GM12891 (cell line): ENCODE measurements around the gene ALK.

Experiments
- DNase-seq: peaks from one replicate; pipeline ENCODE4 v3.0.0; 2011; ENCODE audit warnings: low spot score; ENCODE audit not compliant: insufficient read length
- FAIRE-seq: peaks from 2 replicates; lab custom pipeline; 2011; peaks lifted over from hg19 to GRCh38; lab: Jason Lieb, UNC
- PAX5 ChIP-seq: IDR thresholded peaks from 2 replicates; pipeline ENCODE4 v1.6.1; 2011; ENCODE audit warnings: low read length, moderate library complexity, mild to moderate bottlenecking; ENCODE audit not compliant: insufficient read depth, severe bottlenecking
- POLR2A ChIP-seq: IDR thresholded peaks from 2 replicates; pipeline ENCODE4 v1.6.1; 2011; ENCODE audit warnings: low read depth, low read length, control low read depth
- POLR2AphosphoS5 ChIP-seq: IDR thresholded peaks from 2 replicates; pipeline ENCODE4 v1.6.1; 2011; ENCODE audit warnings: low read depth, low read length, control low read depth
- POU2F2 ChIP-seq: IDR thresholded peaks from 2 replicates; pipeline ENCODE4 v1.6.1; 2011; ENCODE audit warnings: low read depth, mild to moderate bottlenecking, control low read depth, low read length, moderate library complexity
- SPI1 ChIP-seq: IDR thresholded peaks from 2 replicates; pipeline ENCODE4 v1.6.1; 2011; ENCODE audit warnings: low read depth, low read length, control low read depth
- TAF1 ChIP-seq: IDR thresholded peaks from 2 replicates; pipeline ENCODE4 v1.6.1; 2011; ENCODE audit warnings: low read depth, low read length, control low read depth

ALK gene

DNA sequence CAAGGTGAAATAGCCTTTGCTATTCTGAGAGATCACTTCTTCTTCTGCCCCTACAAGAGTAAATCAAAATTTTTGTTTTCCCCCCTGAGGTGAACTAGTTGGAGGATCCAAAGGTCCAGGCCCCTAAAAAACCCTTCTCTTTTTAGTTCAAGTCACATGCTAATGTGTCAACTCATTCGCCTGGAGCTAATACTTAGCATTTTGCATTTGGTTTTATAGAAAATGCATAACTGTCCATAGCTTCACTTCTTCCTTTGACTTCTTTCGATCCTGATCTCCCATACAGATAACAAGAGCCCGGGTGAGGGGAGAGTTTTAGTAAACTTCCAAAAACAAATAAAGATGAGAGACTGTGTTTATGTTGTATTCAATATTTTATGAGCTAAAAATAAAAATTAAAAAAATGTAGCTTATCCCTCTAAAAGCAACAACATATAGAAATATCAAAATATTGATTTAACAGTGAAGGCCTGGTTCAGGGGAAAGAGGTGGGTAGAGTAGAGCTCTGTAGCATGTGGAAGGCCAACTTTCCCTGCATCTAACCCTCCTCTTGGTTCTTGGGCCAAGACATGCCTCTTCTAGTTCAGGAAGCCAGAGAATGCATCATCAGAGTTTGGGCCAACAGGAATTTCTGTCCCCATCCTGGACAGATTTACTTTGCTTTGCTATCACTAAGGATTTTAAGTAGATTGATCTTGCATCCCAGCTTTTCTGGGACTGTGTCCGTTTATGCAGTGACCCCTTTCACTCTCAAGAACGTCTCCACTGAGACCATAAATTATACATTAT lies 333.8 kb downstream of the ALK start:
- FAIRE-seq, result no peak
- TF ChIP-seq POLR2AphosphoS5 (no peak), SPI1 (no peak), TAF1 (no peak), POU2F2 (no peak), PAX5 (no peak), POLR2A (no peak)

DNA sequence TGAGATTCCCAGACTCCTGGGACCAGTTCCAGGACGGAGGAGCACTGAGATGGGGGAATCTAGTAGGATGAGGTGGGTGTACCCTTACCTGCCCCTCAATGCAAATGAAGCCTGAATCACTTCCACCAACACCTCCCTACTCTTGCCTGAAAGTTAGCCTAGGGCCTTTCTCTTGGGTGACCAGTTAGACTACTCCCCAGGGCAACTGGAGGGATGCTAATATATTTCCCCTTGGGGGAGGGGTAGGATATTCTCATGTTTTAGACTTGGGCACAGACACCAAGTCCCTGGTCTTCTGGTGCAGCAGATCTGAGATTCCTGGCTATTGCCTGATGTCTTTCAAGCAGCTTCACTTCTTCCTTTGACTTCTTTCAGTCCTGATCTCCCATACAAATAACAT lies 334.5 kb downstream of the ALK start:
- DNase-seq (no peak), FAIRE-seq (no peak)
- no peak for TF ChIP-seq PAX5
- no peak for TF ChIP-seq SPI1
- no peak for TF ChIP-seq POLR2AphosphoS5
- TF ChIP-seq POLR2A, result no peak
- no peak for TF ChIP-seq TAF1
- TF ChIP-seq POU2F2, result no peak

More for the DNA sequence above, 333.8 kb downstream of the ALK start:
- no peak for DNase-seq

DNA sequence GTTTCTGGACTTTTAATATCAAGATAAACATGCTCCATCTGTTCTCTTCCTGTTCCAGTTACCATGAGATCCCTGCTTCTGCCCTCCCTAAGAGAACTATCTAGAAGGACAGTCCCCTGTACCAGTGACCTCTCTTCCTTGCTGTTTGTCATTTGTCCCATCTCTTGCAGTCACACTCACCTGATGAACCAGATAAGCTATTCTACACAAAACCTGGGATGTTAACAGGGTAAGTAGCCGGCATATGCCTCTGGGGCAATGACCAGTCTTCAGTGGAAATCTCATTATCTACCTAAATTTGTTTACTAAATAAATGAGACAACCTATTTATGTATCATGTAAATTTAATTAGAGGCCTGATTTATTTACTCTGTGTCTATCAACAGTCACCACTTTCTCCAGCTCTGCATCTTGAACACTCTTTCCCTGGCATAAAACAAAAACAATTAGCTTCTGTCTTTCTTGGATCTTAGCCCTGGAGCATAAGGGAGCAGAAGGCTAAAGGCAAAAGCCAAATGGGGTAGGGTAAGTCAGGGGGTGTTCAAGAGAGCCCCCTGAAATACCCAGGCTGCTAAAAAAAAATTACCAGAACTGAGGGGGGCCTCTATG lies 337.7 kb downstream of the ALK start:
- TF ChIP-seq TAF1 (no peak), POLR2A (no peak), PAX5 (no peak), POLR2AphosphoS5 (no peak), POU2F2 (no peak), SPI1 (no peak)
- no peak for DNase-seq
- no peak for FAIRE-seq

DNA sequence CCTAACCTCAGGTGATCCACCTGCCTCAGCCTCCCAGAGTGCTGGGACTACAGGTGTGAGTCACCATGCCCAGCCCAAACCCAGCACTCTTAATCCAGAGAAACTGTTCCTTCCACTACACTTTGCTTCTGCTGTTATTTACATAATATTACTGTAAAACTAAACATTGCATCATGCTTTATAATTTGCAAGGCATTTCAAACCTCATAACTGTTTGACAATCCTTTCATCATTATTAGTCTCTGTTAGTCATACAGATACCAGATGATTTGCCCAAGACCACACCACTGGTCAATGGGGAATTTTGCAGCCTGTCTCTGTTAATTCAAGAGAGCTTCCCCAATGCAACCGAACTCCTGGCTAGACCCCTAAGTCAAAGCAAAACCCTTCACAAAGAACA lies 338.3 kb downstream of the ALK start:
- DNase-seq (no peak), FAIRE-seq (no peak)
- TF ChIP-seq SPI1 (no peak), POLR2AphosphoS5 (no peak), TAF1 (no peak), POLR2A (no peak), POU2F2 (no peak)

DNA sequence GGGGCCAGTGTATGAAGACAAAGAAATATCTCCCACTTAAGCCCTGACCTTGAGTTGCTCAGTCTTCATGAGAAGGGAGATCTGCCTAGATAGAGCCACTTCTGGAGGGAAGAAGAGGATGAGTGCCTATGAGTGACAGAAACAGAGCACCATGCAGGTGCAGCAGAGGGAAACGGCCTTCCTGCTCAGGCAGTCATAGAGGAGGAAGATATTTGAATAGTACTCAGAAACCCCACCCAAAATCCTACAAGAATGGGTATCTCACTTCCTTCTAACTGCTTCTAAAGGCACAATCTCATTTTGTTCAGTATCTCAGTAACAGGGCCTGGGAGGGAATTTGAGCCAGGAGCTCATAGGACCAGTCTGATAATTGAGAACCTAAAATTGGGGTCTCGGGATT lies 339.3 kb downstream of the ALK start:
- FAIRE-seq (no peak), DNase-seq (no peak)
- TF ChIP-seq PAX5 (no peak), SPI1 (no peak), TAF1 (no peak), POLR2AphosphoS5 (no peak), POU2F2 (no peak), POLR2A (no peak)

DNA sequence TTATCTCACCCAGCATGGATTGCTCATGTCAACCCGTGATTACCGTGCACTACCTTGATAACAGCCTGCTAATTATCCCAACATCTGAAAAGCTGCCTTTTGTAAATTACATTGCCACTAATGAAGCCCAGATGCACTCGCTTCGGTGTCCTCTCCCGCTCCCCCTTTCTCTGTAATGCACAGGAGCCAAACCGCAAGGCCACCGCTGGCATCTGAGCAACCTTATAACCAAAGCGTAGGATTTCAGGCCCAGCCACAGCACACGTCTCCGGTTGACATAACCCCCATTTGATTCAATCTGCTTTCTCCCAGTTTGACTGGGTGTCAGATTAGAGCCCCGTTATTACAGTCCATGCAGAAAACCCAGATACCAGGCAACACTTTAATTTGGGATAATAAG lies 341.2 kb downstream of the ALK start:
- no peak for TF ChIP-seq PAX5
- no peak for FAIRE-seq

DNA sequence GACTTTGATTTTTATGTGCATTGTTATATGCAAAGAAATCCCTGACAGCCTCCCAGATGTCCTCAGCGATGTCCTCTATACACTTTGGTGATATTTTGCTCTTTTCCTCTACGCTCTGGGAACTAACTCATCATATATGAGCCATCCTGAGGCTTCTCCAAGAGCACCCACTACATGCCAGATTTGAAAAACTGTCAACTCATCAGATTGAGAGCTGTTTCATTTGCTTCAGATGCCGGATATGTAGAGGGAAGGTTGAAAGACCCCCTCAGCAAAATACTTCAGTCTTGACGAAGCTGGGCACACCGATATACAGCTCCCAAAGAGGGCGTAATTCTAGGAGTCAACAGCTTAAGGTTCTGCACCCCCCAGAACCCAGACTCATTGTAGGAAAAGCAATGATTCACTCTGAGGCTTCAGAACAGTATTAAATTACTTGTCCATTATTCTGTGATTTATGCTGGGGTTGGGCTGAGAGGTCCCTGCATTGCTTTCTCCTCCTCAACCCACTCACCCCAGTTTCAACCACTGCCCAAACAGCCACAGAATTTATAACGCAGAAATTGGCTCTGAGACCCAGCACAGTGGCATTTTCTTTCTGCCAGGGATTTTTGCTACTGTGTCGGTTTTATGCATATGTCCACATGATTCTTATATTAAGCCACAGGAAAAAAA lies 341.8 kb downstream of the ALK start:
- TF ChIP-seq PAX5 (no peak), POLR2A (no peak), SPI1 (no peak)
- DNase-seq, result no peak
- FAIRE-seq, result no peak

More for the DNA sequence above, 341.2 kb downstream of the ALK start:
- DNase-seq, result no peak

DNA sequence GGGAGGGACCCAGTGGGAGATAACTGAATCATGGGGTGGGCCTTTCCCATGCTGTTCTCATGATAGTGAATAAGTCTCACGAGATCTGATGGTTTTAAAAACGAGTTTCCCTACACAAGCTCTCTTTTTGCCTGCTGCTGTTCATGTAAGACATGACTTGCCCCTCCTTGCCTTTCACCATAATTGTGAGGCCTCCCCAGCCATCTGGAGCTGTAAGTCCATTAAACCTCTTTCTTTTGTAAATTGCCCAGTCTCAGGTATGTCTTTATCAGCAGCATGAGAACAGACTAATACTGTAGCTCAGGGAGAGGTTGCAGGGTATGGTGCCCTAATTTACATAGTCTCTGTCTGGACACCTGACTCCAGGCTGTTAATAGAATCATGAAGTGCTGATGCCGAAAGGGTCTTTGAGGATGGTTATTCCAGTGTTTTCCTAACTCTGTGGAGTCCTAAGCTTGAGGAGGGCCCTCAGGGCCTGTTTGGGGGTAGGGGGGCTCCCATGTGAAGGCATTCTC lies 343.2 kb downstream of the ALK start:
- TF ChIP-seq SPI1 (no peak), TAF1 (no peak), PAX5 (no peak), POU2F2 (no peak), POLR2A (no peak), POLR2AphosphoS5 (no peak)
- FAIRE-seq (no peak), DNase-seq (no peak)

DNA sequence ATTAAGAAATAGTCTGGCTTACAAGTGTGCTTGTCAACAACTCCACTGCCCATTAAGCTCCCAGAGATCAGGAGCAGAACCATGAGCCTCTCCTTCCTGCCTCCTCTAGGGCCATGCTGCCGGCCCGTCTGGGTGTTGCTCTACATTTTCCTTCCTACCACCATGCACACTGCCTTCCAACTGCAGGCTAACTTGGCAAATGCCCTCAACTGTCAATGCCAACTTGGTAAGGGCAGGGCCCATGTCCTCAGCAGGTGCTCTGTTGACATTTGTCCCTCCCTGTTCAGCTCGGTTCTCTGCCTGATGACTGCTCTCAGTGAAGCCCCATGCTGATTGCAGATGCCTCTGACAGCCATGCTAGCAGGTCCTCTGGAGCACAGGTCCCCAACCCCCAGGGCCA lies 345.2 kb downstream of the ALK start:
- FAIRE-seq, result no peak
- no peak for DNase-seq
- no peak for TF ChIP-seq PAX5
- TF ChIP-seq POLR2A, result no peak
- TF ChIP-seq TAF1, result no peak
- TF ChIP-seq POU2F2, result no peak
- TF ChIP-seq SPI1, result no peak
- no peak for TF ChIP-seq POLR2AphosphoS5

DNA sequence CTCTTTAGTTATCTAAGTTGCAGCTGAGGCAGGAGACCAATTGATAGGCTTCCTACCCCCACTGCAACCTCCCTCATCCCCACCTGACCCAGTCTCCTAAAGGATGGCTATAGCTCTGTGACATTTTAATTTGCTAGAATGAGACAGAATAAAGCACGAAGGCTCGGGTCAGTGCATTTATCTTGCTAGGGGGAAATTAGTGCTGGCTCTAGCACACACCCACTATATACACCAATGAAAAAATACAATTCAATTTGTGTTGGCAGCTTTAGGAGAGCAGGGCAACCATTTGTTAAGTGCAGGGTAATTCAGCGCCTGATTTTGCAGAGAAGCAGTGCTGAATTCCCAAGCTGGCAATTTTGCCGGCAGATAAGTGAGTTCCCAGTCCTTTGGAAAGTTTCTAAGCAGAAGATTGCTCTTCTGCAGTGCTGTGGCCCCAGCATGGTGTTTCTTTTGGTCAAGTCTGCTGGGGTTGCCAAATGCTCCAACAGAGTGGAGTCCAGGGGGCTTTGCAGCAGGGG lies 346.0 kb downstream of the ALK start:
- DNase-seq, result no peak
- TF ChIP-seq POLR2AphosphoS5 (no peak), POU2F2 (no peak), PAX5 (no peak), TAF1 (no peak), POLR2A (no peak), SPI1 (no peak)
- no peak for FAIRE-seq
